Kidney capillary endothelial cell (primary cell): ENCODE measurements around the gene ABL1.
"Not testable (repeated sequence)": the region's sequence is repeated elsewhere in the genome, so short reads cannot be mapped to it uniquely, and the experiment has no call there.

Experiments
- DNase-seq: peaks from one replicate; pipeline ENCODE4 v3.0.0-alpha.2; 2018; ENCODE audit warnings: low spot score

Gene ABL1

DNA sequence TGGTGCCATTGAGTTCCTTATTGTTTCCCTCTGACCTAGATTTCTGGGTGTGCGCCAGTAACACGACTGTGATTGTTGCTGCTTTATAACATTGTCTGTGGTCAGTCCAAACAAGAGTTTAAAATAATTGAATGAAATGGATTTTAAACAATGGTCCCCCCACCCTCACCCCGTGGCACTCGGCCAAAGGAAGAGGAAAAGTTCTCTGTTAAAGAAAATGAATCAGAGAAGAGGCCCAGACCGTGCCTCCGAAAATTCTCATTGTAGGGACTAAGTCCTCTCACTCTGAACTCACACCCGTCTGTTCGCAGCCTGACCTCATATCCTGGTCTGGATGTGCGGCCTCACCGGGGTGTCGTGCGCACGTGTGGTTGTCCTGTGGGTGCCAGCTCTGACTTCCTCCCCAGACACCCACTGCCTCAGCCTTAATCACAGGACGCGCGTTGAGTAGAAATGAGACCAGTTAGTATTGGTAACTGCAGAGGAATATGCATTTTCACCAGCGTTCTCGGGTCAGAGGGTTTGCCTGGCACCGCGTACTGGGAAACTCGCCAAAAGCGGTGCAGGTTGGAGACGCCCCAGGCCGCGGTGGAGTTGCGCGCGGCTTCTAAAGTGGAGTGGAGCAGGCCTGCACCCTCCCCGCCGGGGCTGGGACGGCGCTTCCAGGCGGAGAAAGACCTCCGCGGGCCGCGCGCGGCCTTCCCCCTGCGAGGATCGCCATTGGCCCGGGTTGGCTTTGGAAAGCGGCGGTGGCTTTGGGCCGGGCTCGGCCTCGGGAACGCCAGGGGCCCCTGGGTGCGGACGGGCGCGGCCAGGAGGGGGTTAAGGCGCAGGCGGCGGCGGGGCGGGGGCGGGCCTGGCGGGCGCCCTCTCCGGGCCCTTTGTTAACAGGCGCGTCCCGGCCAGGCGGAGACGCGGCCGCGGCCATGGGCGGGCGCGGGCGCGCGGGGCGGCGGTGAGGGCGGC, at the start of gene ABL1:
Gene ABL1, plus strand, starts transcription at position 884 of the 966 bp plus-strand sequence. CDS start 193 bp downstream, outside the sequence.
- DNase-seq: peak; percentile 95

DNA sequence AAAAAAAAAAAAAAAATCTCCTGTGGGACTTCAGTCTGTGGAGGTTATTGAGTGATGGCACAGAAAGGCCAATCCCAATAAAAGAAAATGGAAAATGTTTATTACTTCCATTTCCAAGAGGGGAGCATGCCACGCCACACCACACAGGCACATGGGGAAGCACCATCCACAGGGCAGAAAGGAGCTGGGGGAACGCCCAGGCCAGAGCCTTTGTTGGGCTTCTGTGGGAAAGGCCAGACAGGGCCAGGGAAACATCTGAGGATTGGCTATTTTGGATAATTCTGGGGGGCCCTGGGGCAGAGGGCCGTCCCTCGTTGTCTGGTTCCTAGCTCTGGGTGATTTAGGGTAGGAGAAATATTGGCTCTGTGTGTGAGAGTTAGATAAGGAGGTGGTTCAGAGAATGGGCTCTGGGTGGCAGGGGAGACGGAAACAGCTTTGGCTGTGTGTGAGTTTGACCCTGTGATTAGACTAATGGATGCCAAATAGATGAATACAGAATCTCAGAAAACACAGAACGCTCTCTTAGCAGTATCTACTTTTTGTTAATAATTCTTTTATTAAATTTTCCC, 49.0 kb upstream of the ABL1 start:
- no peak for DNase-seq

DNA sequence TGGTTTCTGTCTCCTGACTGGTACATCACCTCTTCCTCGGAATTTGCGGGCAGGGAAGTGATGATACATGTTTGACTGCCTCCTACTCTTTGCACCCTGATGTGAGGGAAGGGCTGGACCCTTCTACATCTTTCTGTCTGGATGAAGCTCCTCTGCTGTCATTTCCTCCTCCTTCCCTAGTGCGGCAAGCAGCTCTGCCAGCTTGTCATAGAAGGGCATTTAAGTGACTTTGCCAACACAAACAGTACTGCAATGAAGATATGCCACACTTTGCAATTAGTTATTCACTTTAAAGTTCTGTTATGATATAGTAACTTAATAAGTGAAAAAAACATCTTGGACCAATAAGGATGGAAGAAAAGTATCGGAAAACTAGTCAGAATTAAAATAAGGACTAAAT, 48.5 kb upstream of the ABL1 start:
- DNase-seq: no peak

DNA sequence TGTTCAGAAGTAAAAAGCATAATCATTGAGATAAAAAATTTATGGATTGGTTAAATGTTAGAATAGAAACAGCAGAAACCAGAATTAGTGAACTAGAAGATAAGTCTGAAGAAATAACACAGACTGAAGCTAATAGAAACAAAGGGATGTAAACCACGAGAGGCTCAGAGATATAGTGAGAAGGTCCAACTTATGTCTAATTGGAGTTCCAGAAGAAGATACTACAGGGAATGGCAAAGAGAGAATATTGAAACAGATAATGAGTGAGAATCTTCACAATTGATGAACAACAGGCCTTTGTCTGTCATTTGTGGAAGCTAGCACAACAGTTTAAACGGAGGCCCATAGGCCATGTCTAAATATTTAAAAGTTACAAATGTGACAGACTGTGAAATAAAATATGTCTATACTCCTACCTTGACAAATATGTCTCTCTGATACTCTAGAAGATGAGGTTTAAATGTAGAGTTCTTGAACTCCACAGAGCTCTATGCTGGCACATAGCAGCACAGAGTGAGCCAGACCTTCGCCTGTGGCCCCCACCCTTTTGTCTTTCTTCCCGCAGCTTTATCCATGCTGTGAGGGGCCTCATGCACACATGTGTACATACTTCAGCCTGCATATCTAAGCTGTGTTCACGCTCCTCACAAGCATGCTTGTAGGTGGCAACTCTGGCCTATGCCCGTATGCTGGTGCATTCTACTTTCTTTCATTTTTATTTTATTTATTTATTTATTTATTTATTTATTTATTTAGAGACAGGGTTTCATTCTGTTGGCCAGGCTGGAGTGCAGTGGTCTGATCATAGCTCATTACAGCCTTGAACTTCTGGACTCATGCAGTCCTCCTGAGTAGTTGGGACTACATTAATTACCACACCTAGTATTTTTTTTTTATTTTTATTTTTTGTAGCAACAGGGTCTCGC, 45.0 kb upstream of the ABL1 start:
- DNase-seq: no peak

DNA sequence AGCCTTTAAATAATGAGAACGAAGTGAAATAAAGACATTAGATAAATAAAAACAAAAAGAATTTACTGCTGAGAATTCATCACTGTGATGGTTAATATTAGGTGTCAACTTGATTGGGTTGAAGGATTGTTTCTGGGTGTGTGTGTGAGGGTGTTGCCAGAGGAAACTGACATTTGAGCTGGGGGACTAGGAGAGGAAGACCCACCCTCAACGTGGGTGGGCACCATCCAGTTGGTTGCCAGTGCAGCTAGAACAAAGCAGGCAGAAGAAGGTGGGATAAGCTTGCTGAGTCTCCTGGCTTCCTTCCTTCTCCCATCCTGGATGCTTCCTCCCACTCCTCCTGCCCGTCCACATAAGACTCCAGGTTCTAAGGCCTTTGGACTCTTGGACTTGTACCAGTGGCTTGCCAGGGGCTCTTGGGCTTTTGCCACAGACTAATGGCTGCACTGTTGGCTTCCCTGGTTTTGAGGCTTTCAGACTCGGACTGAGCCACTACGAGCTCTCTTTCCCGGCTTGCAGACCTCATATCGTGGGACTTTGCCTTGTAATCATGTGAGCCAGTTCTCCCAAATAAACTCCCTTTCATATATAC, 43.7 kb upstream of the ABL1 start:
- no peak for DNase-seq

DNA sequence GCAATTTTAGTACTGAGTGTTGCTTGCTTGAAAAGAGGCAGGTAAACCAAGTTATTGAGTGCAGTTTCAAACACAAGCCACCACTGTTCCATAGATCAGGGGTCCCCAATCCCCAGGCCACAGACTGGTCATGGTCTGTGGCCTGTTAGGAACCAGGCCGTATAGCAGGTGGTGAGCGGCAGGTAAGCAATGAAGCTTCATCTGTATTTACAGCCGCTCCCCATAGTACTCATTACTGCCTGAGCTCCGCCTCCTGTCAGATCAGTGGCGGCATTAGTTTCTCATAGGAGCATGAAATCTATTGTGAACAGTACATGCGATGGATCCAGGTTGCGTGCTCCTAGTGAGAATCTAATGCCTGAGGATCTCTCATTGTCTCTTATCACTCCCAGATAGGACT, 41.5 kb upstream of the ABL1 start:
- DNase-seq: no peak

DNA sequence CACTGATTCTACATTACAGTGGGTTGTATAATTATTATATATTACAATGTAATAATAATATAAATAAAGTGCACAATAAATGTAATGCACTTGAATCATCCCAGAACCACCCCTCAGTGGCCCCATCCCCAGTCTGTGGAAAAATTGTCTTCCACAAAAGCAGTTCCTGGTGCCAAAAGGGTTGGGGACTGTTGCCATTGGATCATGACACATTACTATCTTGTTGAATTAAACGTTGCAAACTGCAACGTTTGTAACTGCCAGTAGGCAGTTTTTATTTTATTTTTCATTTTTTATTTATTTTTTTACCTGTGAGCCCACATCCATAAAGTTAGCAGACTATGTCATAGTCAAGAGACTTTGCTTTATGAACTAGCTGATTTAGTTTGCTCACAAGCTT, 41.0 kb upstream of the ABL1 start:
- DNase-seq: not testable (repeated sequence)

DNA sequence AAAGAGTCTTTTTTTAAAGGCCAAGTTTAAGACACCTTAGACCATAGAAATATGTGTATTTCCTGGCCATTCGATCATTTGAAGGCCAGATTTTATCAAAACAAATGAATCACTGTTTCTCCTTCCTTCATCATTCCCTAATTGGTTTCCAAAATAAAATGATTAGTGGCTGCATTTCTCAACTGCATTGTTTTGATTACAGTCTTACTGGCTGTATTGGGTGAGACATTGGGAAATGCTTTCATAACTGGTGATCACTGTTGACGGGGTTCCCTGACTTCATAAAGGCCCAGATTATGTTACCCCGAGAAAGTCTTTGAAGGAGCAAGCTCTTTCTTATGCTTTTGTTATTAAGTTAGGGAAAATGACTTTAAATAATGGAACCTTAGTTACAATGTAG, 40.6 kb upstream of the ABL1 start:
- not testable (repeated sequence) for DNase-seq

DNA sequence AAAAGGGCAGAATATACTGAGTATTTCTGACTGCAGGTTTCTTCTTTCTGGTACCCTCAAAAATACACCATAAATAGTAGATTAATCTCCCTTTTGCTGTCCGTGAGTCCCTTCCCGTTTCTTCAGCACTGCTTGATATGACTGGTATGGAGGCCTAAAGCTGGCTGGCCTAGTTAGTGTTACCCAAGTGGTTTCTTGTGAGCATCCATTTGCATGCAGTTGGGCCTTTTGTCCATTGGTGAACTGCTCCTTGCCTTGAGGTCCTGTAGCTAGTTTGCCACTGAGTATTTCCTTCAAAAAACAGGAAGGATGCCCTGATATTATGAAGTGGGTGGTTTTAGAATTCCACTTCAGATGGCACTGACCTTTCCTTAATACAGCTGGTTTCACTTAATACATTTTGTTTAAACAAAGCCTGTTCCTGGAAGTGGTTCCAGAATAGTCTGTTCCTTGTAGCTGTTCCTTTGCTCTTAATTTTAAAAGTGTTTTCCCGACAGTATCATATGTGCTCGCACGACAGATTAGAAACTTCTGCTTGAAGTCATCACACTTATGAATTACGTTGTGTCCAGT, 40.0 kb upstream of the ABL1 start:
- no peak for DNase-seq

DNA sequence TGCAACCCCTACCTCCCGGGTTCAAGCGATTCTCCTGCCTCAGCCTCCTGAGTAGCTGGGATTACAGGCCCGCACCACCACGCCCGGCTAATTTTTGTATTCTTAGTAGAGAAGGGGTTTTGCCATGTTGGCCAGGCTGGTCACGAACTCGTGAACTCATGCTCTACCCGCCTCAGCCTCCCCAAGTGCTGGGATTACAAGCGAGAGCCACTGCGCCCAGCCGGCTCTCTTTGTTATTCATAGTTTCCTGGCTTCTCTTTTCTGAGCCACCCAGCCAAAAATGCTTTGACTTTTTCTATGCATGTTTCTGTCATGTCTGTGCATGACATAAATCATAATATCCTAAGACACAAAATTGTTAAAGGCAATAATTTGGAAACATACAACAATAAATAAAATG, 31.9 kb upstream of the ABL1 start:
- DNase-seq: not testable (repeated sequence)

DNA sequence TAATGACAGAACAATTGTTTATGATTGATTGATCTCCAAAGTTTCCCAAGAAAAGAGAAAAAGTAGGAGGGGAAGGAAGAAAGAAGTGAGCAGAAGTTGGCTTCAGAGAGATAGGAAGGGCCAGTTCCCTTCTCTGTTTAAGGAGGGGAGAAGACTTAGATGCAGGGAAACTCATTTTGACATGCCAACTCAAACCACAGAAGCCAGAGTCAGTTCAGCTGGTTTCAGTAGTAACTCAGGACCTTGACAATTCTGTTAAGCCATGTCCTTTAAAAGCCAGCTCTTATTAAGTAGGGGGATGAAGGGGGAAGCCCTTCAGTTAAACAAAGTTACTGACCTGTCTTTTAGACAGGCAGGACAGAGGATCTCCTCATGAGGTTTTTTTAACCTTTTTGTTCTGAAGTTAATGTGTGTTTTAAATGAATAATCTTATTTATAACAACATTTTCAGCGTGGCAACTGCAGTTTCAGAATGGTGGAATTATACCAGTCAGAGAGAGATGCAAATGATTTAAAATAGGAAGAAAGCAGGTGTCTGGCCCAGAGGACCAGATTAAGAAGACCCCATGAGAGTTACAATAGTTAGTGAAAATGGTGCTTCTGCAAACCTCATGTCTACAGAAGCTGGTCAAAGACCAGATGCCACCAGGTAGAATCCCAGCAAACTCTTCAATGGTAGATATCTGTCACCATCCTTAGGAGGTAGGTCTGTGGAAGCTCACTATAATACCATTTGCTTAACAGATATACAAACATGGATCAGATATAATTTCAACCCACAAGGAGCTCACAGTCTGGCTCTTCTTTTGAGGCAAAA, 29.3 kb upstream of the ABL1 start:
- no peak for DNase-seq

DNA sequence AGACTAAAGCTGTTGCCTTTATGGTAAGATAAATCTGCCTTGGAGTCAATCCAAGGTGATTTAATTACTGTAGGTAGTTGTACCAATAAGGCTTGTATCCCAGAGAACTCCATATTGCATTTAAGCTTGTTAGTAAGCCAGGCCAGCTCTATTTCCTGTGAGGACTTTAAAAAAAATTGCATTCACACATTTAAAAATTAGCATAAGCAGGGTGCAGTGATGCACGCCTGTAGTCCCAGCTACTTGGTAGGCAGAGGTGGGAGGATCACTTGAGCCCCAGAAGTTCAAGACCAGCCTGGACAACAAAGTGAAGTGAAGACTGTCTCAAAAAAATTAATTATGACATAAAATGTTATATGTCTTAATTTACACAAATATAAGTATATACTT, 28.7 kb upstream of the ABL1 start:
- no peak for DNase-seq

DNA sequence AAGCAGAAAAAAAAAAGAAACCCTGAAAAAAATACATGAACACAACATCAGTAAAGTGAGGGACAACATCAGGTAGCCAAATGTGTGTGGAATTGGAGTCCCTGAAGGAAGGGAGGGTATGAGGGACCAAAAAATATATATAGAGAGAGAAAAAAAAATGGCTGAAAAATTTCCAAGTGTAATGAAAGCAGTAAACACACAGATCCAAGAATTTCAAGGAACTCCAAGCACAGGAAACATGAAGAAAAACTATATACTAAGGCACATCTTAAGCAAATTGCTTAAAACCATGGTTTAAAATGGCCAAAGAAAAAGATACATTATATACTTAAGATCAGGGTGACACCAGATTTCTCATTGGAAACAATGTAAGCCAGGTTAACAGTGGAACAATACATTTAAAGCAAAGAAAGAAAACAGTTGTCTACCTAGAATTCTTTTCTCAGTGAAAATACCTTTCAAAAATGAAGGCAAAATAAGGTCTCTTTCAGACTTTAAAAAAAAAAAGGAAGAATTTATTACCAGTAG, 24.4 kb upstream of the ABL1 start:
- no peak for DNase-seq

DNA sequence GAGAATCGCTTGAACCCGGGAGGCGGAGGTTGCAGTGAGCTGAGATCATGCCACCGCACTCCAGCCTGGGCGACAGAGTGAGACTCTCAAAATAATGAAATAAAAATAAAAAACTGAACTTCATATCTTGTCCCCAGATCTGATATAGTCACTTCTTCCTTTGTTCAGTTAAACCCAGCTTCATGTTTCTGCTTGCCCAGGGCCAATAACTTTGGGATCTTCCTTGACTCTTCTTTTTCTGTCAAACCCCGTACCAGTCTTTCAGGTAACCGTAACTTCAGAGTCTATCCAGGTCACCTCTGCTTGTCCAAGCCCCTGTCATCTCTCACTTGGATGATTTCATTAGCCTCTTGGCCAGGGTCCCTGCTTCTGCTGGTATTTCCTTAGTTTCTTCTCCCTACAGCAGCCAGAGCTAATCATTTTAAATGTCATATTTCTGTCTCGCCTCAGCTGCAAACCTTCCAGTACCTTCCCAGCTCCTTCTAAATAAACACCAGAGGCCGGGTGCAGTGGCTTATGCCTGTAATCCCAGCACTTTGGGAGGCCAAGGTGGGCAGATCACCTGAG, 19.7 kb upstream of the ABL1 start:
- no peak for DNase-seq

DNA sequence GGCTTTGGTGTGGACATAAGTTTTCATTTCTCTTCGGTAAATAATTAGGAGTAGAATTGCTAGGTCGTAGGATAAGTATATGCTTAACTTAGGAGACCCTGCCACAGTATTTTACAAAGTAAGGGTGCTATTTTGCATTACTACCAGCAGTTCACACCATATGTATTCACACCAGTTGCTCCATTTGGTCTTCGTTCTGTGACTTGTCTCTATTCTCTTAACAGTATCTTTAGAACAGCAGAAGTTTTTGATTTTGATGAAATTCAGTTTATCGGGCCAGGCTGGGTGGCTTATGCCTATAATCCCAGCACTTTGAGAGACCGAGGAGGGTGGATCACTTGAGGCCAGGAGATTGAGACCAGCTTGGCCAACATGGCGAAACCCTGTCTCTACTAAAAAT, 17.1 kb upstream of the ABL1 start:
- no peak for DNase-seq

DNA sequence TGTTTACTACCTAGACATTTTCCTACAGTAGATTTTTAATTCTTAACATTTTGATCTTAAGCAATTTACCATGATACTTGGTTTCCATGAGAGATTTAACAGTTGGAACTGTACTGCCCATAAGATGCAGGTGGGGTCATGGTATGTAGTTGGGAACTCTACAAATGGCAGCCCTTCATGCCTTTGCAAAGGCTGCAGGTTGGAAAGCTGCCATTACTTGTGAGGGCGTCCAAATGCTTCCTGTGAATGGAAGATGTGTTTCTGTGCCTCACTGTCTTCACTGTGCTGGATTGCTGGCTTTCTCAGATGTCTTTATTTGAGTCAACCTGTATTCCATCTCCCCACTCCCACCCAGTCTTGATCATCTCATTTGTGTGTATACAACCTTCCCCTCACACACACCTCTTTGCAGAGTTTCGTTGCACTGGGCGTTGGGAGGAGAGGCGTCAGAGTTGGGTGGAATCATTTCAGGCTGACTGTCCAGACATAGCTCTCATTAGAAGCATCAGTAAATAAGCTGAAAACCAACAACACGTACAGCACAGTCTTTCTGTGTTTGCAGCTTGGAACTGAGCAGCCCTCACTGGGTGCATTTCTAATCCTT, 14.8 kb upstream of the ABL1 start:
- no peak for DNase-seq

DNA sequence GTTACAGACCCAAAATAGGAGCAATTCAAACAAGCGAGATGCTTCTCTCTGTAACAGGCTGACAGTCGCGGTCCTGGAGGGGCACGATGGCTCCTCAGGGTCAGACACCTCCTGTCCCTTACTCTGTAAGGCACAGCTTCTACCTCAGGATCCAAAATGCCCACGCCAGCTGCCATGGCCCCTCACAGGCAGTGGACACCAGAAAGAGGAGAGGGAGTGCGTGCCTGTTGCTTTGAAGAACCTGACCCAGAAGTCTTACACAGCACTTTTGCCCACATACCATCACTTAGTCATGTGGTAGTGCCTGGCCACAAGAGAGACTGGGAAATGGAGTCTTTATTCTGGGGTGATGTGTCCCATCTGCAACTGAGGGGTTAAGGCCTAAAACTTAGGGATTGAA, 11.6 kb upstream of the ABL1 start:
- DNase-seq: no peak

DNA sequence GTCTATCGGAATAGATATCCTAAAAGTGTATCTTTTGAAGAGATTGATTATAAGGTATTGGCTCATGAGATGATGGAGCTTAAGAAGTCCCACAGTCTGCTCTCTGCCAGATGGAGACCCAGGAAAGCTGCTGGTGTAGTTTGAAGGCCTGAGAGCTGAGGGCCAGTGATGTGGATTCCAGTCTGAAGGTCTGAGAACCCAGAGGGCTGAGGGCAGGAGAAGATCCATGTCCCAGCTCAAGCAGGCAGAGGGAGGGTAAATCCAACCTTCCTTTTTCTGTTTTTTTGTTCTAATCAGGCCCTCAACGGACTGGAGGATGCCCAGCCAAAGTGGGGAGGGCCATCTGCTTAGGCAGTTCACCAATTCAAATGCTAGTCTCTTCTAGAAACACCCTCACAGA, 11.0 kb upstream of the ABL1 start:
- DNase-seq: no peak

DNA sequence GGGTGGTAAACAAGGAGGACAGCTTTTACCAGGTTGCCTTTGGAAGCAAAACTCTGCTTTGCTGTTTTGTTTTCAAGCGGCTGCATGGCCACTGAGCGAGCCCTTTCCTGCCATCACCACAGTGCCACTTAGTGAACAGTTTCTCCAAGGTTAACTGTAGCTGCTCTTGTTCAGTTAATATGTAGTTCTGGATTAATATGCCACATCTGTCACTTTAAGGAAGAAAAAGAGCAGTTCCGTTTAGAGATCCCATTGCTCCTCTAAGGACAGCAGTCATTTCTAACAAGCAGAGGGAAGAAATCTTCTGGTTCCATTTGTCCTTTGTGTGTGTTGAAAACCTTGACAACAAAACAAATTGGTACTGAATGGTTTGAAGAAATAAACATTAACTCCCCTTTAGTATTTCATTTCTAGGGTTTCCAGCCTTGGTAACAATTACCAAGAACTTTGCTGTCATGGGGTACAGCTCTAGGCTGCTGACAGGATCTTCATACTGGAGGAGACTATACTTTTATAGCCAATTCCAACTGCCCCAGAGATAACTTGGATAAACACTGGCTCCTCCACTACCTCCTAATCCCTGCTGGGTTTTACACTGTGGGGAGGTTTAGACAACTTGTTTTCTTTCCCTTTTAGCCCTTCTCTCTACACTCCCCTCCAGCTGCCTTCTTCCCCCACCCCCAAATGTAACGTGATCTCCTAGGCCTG, 10.3 kb upstream of the ABL1 start:
- DNase-seq: no peak
